ENCODE data around the gene ARHGEF4. TPM values are rescaled to one million over a fixed set of nuclear protein-coding genes. Genes with fewer than 3 reads are reported as not detected.

The ARHGEF4 gene, protein sequence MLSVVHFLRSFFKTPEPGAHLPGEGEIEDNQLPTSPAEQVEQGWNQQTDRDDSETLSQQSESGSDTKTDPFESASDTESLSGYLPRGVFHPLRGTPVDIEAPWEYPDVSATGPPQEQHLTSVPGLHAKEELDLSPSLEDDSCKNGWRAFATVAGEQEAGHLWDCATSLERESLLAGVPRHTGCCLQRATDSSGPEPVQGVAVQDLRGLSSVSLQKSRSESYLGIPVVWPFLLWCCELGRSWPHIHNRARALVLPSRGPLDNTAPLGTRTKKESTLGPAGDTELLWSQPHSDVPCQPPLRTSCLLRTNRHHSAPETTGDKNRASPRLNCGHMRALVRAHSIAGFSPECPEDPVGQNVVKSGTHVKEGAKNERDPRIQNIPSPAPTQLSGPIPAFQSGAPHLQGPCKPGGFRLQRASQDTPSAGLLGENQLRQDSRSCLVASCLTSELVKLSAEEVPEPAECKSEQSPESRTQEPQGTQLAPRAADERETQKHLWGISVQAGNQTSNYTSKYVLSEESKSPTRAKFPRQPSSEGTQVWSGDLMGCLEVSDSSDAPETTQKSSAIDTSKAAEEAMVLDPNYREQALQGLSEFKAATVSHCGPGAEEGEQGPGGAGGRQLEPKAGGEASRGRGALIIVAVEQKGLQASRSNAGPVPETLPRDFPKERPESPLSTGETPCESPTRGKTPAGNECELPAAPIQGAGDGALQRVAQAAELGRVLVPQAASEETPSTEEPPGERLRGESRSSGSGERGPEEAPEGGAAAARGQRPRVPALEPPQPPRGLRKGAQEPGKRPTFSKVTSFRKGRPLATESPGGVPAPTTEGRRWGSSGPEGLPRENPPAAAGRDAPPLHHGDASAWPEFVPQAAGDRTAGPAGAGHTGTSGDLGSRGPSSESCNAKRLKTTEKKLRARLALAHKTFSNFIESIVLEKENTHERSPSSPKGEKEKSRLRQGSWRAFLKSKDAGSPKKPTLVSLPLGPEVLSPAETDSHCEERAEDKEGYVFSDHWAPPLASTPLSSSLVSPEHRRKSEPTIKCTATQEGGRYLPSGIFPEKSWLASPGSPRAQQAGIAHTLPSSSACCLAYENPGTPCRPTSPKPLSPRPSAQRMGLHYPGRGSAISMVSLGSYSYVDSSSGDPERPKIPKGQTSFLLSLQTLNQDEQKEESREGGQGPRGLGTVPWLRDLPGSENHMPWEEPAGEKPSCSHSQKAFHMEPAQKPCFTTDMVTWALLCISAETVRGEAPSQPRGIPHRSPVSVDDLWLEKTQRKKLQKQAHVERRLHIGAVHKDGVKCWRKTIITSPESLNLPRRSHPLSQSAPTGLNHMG (N-terminal part only)
- total RNA-seq, result 12.1 TPM

DNA sequence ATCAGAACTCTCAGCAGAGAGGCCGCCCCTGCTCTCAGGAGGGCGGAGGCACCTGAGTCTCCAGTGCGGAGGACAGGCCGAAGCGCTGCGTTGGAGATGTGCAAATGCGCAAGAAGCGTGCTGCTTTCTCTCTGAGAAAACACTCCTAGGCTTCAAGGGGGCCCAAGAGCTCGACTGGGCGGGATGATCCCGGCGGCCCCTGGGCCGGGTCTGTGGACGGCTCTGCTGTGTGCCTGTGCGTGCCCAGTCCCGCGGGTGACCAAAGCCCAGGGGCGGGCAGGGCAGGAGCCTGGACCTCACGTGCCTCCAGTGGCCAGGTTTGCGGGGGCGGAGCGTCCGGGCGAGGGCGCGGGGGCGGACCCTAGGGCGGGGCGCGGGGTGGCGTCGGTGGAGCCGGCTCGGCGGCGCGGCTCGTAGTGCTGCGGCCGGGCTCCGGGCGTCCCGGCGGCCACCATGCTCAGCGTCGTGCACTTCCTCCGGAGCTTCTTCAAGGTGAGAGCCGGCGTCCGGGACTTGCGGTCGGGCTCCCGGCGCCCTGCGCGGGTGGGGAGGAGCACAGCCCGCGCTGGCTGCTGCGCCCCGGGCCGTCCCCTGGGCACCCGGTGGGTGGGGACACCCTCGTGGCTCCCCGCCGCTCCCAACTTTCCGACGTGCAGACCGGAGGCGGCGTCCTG is at the start of gene ARHGEF4:
ARHGEF4 (plus strand) TSS at position 414 of the 674 bp plus-strand sequence; CDS start at position 454, 40 bp downstream.
- DNase-seq (ENCODE audit: low spot score) (no peak), ATAC-seq (no peak)
- intact Hi-C loops (cut with DNase I), result no loop called here

DNA sequence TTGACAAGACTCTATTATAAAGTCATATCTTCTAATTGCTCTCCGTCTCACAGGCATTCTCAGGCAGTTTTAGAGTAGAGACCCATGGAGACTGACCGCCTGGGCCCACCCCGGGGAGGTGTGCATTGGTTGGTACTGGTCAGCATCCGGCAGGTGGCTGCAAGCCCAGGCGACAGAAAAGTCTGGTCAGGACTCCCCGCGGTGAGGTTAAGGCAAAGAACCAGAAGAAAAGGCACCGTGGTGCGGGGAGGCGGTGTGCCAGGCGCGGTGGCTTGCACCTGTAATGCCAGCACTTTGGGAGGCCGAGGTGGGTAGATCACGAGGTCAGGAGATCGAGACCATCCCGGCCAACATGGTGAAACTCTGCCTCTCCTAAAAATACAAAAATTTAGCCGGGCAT is 48.9 kb upstream of the ARHGEF4 start:
- intact Hi-C loops (cut with DNase I), result no loop called here
- no peak for ATAC-seq
- DNase-seq (ENCODE audit: low spot score), result no peak

DNA sequence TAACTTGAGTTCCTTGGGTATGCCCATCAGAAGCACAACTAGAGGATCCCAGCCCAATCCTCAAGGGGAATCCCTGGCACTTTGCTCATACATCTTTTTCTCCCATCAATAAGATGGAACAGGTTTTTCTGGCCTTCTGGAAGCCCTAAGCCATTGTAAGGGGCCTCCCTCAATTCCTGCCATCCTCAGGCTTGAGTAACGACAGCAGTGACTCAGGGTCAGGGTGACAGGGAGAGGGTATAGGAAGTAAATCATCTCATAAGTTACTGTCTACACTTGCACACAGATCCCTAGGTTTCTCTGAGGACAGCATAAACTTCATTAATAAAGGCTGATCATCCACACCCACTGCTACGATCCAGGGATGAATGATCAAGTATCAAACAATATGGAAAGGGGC is 46.4 kb upstream of the ARHGEF4 start:
- intact Hi-C loops (cut with DNase I), result no loop called here
- no peak for DNase-seq (ENCODE audit: low spot score)
- no peak for ATAC-seq

DNA sequence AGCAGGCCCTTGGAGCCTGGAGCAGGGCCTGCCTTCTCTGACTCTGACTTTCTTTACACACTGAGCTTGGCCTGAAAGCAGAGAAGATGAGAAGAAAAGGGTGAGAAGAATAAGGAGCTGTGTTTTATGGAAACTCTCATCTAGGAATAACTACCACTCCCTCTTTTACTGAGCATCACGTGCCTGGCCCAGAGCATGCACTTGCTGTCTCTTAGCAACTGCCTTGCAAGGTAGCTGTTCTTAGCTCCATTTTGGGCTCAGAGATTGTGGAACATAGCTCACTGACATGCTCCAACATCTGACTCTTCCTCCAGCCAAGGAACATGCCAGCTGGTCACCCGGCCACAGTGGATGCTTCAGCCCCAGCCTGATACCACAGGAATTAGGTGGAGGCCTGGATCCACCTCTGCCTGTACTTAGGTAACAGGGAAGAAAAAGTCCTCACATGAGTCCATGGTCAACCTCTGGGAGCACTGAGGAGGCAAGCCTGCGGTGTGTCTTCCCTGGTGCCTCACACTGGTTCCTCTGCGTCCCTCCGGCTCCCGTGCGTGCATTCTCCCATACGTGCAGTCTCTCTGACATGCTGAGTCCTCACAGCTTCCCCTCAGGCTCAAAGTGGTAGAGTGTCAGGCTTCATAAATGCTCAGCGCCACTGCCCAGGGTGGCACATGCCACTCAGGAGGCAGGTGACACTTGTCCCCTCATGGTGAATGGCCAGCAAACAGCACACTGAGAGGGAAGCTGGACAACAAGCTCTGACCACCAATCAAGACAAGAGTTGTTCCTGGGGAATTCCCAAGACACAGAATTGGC is 45.7 kb upstream of the ARHGEF4 start:
- DNase-seq (ENCODE audit: low spot score) (no peak), ATAC-seq (no peak)
- intact Hi-C loops (cut with DNase I), result no loop called here

DNA sequence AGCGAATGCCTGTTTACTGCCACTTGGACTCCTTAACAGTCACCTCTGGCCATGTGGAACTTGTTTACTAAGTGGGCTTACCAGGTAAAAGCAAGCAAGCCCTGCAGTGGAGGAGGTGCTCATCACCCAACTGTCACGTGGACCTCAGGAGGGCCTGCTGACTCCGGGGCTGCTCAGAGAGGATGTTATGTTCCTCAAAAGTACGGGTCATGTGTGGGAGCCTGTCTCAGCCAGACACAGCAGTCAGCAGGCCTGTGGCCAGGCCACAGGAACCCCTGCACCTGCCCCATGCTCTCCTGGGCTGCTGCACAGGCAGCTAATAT is 45.1 kb upstream of the ARHGEF4 start:
- DNase-seq (ENCODE audit: low spot score), result no peak
- intact Hi-C loops (cut with DNase I), result no loop called here
- ATAC-seq, result no peak

DNA sequence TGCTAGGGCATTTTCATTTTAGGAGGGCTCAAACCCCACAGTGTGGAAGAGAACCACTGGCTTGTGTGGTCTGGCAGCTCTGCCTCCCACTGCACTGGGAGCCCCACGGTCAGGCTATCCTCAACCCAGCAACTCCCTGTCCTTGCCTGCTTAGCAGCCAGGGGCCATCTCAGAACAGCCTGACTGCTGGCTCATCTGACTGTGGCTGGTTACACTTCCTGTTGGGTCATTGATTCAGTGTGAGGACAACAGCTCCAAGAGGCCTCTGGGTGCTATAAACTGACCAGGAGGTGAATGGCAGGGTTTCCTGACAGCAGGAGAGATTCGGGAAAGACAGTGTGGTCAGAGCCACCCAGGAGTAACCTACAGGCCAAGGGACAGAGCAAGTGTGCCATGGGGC is 41.3 kb upstream of the ARHGEF4 start:
- intact Hi-C loops (cut with DNase I), result loop anchor here (5.0 kb wide), 1 partner anchor 77 kb away; no protein-coding TSS in a partner anchor
- DNase-seq (ENCODE audit: low spot score), result no peak
- ATAC-seq, result no peak

DNA sequence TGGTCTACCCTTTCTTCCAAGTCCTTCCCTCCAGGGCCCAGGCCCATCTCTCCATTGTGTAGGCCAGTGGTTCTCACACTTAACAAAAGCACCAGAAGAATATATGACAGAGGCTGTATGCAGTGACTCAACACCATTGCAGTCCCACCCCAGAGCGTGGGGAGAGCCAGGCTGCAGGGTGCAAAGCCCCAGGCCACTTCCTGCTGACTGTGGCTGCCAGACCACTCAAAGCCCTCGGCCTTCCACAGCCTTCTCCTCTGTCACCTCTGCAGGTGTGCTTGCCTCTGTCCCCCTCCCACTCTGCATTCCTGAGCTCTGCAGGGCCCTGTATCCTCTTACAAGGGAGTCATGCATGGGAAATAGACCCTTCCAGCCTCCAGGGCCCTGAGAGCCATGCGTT is 40.4 kb upstream of the ARHGEF4 start:
- DNase-seq (ENCODE audit: low spot score), result no peak
- intact Hi-C loops (cut with DNase I), result loop anchor here (5.0 kb wide), 1 partner anchor 76 kb away; no protein-coding TSS in a partner anchor
- ATAC-seq, result no peak

DNA sequence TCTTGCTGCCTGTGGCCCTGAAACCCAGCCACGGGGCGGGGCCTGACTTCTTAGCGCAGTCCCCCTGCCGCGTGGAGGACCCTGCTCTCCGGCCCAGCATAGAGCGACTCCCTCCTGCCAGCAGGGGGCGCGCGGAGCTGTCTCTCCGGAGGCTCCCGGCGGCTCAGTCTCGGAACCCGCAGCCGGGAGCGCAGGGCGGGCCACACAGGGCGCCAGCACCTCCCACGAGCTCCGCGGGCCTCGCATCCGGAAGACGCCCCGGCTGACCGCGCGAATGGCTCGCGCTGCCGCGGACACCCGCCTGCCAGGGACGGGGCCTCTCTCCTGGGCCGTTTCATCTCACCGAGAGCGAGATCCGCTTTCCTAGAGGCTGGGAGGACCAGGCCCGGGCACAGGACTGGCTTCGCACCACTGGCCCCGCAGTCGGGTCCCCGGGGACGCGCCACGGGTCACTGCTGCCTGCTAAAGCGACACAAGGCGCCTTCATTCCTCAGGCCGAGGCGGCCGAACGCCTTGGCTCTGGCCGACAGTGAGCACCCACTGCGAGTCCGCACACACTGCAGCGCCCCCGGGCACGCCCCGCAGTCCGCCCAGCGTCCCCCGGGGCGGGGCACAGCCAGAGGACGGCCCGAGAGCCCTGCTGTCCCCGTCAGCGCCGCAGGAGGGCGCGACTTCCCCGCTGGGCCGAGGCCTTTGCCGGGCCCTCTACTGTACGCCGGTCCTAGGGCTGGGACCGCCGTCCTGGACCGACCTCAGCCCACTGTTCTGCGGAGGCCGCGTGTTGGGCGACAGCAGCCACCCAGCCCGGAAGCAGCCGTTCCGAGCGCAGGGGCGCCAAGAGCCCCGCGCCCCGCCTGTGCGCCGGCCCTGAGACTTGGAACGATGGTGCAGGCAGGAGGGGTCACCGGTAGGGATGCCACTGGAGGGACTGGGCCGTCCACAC is 39.0 kb upstream of the ARHGEF4 start:
- intact Hi-C loops (cut with DNase I), result loop anchor here (5.0 kb wide), 1 partner anchor 75 kb away; no protein-coding TSS in a partner anchor
- DNase-seq (ENCODE audit: low spot score) (peak; percentile 95), ATAC-seq (peak; percentile 95)

DNA sequence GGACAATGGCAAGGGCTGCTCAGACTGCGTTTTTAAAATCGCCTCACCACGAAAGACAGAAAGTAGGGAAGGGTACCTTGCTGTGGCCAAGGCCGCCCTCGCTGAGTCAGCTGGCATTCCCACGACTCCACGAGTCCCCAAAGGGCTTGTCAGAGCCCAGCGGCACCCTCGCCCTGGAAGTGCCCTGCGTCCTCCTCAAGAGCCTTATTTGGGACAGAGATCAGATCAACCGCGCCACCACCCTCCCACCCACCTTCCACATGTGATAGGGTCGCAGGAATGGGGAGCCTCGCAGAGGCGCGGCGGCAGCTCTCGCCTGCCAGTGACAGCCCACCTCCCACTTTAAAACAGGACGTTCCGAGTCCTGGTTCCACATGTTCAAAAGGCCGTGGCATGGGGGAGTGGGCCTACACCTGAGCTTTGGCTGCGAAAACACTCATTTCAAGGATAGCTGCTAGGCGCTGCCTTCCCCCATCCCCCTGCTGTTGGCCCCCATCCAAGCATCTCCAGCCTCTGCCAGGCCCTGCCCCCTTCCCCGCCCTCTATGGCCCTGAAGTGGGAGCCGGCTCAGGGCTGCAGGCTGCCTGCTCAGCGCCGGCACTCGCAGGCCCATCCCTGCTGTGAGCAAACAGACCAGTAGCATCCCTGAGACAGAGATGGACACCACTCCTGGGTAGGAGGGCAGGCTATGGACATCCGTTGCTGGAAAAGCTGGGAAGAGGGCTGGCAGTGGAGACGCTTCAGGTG is 38.1 kb upstream of the ARHGEF4 start:
- peak; percentile 65 for ATAC-seq
- DNase-seq (ENCODE audit: low spot score), result peak; percentile 77

DNA sequence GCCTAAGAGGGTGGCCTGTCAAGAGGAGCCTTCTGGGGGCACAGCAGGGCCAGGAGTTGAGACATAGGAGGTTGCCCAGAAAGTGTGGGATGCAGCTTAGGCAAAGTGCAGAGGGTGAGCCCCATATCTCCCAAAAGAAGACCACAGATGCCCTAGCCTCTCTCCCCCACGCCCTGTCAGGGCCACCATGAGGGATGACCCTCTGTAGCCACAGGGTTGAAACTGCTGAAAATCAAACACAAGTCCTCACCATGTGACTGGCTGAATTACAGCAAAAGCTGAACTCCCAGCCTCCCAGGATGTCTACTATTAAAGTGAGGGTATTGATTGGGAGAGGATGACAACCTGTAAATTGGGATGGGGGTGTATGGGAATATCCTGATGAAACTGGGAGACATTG is 37.4 kb upstream of the ARHGEF4 start:
- intact Hi-C loops (cut with DNase I), result loop anchor here (5.0 kb wide), 1 partner anchor 73 kb away; no protein-coding TSS in a partner anchor
- no peak for ATAC-seq
- DNase-seq (ENCODE audit: low spot score), result no peak

More for the DNA sequence above, 38.1 kb upstream of the ARHGEF4 start:
- intact Hi-C loops (cut with DNase I), result loop anchor here (5.0 kb wide), 1 partner anchor 74 kb away; no protein-coding TSS in a partner anchor

DNA sequence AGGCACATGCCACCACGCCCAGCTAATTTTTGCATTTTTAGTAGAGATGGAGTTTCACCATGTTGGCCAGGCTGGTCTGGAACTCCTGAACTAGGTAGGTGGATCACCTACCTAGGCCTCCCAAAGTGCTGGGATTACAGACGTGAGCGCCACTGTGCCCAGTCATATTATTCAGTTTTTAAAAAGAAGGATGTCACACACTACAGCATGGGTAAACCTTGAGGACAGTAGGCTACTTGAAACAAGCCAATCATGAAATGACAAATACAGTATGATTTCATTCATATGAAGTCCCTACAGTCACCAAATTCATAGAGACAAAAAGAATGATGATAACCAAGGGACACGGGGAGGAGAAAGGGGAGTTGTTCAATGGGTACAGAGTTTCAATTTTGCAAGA is 31.1 kb upstream of the ARHGEF4 start:
- ATAC-seq (no peak), DNase-seq (ENCODE audit: low spot score) (no peak)
- intact Hi-C loops (cut with DNase I), result no loop called here

DNA sequence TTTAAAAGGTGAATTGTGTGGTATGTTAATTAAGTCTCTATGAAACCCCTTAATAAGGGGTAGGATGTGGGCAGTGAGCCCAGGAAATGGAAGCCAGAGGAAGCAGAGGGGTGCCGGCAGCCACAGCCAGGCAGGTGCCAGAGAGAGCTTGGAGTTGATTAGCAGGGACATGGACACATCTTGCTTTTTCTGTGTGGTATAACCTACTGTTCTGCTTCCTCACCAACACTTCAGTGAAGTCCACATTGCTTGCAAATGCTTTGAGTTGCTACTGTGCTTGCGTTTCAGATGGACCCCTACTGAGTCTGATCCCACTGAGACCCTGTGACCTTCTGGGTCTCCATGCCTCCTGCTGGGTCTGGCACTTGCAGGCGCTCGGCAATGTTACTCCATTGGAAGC is 30.3 kb upstream of the ARHGEF4 start:
- no peak for DNase-seq (ENCODE audit: low spot score)
- no peak for ATAC-seq
- intact Hi-C loops (cut with DNase I), result no loop called here

DNA sequence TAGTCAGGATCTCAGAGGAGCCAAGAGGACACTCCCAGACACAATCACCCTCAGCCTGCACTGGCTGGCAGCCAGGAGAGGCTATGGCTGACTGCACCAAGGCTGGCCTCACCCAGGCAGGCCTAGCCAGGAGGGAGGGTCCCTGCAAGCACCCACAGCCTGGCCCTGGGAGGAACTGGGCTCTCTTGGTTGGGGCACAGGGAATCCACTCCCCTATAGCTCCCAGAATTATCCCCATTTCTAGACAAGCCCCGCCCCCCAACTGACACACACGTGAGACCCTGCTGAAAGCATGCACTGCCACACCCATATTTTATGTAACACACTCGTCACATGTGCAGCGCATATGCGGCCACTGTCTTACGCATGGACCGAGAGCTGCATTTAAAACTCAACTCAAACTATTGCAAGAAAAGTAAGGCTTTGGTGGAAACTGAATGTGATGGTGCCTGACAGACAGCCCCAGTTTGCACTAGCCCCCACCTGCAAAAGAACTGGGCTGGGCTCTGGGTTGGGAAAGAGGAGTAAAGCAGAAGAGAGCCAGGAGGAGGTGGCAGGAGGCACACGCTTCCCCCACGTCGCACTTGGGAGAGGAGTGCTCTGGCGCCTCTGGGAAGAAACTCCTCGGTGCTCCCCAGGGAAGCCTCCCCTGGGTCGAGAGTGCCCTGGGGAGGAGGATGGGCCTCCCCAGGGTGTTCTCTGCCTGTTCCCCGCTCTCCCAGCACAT is 28.9 kb upstream of the ARHGEF4 start:
- intact Hi-C loops (cut with DNase I), result no loop called here
- DNase-seq (ENCODE audit: low spot score) (no peak), ATAC-seq (no peak)

DNA sequence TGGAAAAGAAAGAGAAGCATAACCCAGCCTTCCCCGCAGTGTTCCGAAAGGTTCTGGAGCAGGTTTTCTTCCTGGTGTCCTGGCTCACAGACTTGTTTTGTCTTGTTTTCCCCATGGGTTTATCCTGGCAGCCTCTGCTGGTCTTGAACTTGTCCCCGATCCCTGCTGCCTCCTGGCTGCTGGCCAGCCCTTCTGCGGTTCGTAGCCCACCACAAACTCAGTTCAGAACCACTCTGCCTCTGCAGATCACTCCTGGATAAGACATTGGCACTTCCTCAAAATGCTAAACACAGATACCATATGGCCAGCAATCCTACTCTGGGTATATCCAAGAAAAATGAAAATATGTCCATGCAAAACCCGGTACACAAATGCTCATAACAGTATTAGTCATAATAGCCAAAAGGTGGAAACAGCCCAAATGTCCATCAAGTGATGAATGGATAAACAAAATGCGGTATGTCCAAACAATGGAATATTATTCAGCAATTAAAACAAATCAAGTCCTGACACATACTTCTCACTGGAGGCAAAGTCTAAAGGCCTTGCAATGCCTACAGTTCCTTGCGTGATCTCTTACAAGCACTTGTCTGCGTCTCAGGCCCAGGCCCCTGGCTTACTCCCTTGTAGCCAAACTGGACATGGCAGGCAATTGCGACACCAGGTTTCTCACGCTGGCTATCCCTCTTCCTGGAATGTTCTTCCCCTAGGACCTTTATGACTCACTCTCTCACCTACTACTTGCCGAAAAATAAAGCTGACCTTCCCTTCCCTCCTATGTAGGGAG is 28.0 kb upstream of the ARHGEF4 start:
- DNase-seq (ENCODE audit: low spot score) (no peak), ATAC-seq (no peak)
- intact Hi-C loops (cut with DNase I), result no loop called here

DNA sequence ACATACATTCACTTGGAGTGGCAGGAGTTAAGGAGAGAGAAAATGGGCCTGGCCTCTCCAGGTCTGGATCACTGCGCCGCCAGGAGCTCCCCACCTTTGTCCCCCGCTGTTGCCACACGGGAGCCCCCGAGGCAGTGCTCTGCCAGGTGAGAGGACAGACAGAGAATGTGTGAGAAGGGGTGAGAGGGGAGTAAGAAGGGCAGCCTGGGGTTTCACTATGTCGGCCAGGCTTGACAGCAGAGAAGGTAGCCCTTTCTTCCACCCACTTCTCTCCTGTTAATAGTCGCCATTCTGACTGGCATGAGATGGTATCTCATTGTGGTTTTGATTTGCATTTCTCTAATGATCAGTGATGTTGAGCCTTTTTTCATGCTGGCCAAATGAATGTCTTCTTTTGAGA is 26.2 kb upstream of the ARHGEF4 start:
- DNase-seq (ENCODE audit: low spot score), result no peak
- ATAC-seq, result no peak
- intact Hi-C loops (cut with DNase I), result no loop called here

Data from sciatic nerve (tissue), 2 donors.